ENCODE results near the gene MICAL3.

GRCh38 chr22:17741866-17742526 lies 282.4 kb downstream of the MICAL3 start:
- TF ChIP-seq SUZ12 (IDR thresholded peaks at IDR 0.05; ENCODE audit: extremely low read depth, insufficient read depth, insufficient read length) (no peak), ZNF274 (IDR thresholded peaks at IDR 0.05; ENCODE audit: low read depth, low read length) (no peak)

All from NT2/D1 (cell line).